K562 (cell line): ENCODE data around the gene EXTL1. TPM values are rescaled to one million over a fixed set of nuclear protein-coding genes. Genes with fewer than 3 reads are reported as not detected.

Experiments used
- CAMTA2 ChIP-seq: fragments of 250-450 bp; sonication (Bioruptor Pico); conservative IDR thresholded peaks from 2 replicates; pipeline ENCODE4 v1.5.1; 2022
- GABPB1 ChIP-seq: sonication (generic); formaldehyde crosslinking; IDR thresholded peaks from 2 replicates; pipeline ENCODE4 v1.8.0; 2022; ENCODE audit warnings: mild to moderate bottlenecking, missing genetic modification reagents
- HCFC1 ChIP-seq: IDR thresholded peaks from 2 replicates; pipeline ENCODE4 v1.6.1; 2012; ENCODE audit warnings: low read depth, low read length, improper control_type of control experiment
- HMG20B ChIP-seq: fragments of 250-450 bp; sonication (Bioruptor Pico); IDR thresholded peaks from 2 replicates; pipeline ENCODE4 v1.5.0; 2021; ENCODE audit warnings: mild to moderate bottlenecking
- MXI1 ChIP-seq: IDR thresholded peaks from 2 replicates; pipeline ENCODE4 v1.6.1; 2011; ENCODE audit warnings: low read depth, mild to moderate bottlenecking, improper control_type of control experiment, low read length
- MYBL2 ChIP-seq, 2 experiments: fragments of 450-650 bp in 1 of 2; sonication (generic) in 1 of 2; formaldehyde crosslinking in 1 of 2; IDR thresholded peaks; 2 replicates each; pipeline versions ENCODE4 v1.6.1 to v1.8.1; 2017 to 2022; ENCODE audit warnings: borderline replicate concordance in 1 of 2, inconsistent platforms in 1 of 2, low read depth in 1 of 2, mild to moderate bottlenecking in 1 of 2, missing genetic modification reagents in 1 of 2, moderate library complexity in 1 of 2
- NFE2L1 ChIP-seq: fragments of 450-650 bp; IDR thresholded peaks from 2 replicates; pipeline ENCODE4 v1.6.1; 2016; ENCODE audit warnings: missing genetic modification characterization, low read depth, mild to moderate bottlenecking, missing compliant biosample characterization, moderate library complexity, borderline replicate concordance
- PHB2 ChIP-seq: fragments of 450-650 bp; IDR thresholded peaks from 2 replicates; pipeline ENCODE4 v1.6.1; 2017; ENCODE audit warnings: low read depth
- POLR2A ChIP-seq: fragments of 450-650 bp; conservative IDR thresholded peaks from 2 replicates; pipeline ENCODE4 v1.6.1; 2016
- RBM39 ChIP-seq: fragments of 200-400 bp; formaldehyde crosslinking; optimal IDR thresholded peaks from 2 replicates; pipeline ENCODE3; 2018; ENCODE audit warnings: low read depth, low read length
- ZNF592 ChIP-seq: fragments of 450-650 bp; IDR thresholded peaks from 2 replicates; pipeline ENCODE4 v1.6.1; 2017; ENCODE audit warnings: antibody characterized with exemption, mild to moderate bottlenecking
- polyA plus RNA-seq, 8 experiments: library from polyadenylated mRNA; depleted of rRNA in 4 of 8; stranded (reverse) in 5 of 8; unstranded in 3 of 8; fragments of >200 nt; fragmentation: Nextera tagmentation in 2 of 8; fragmentation: Illumina TruSeq in 1 of 8; extraction: Ambion mirVana in 2 of 8; extraction: Trizol in 1 of 8; gene quantifications; 2 replicates each; pipeline versions ENCODE4 v1.2.1 to v1.2.3, GENCODE V29; 2011 to 2014; ENCODE audit warnings: inconsistent platforms in 1 of 8, missing spikeins in 1 of 8
- total RNA-seq, 7 experiments: library from RNA; depleted of rRNA in 6 of 7; stranded (reverse); fragments of >200 nt in 6 of 7; fragmentation: Illumina TruSeq in 2 of 7; extraction: Trizol in 2 of 7; gene quantifications; 2 replicates each; pipeline versions ENCODE4 v1.2.1 to v1.2.3, GENCODE V29; 2011 to 2021; ENCODE audit warnings: low replicate concordance in 1 of 7
- TF ChIP-seq, protein P1 (sequence below): fragments of 200-800 bp; sonication (Bioruptor generic); IDR thresholded peaks from 2 replicates; pipeline ENCODE4 v1.6.1; 2016; ENCODE audit warnings: missing genetic modification characterization, missing compliant biosample characterization
- TF ChIP-seq, protein P2 (sequence below): fragments of 250-450 bp; sonication (Bioruptor Pico); IDR thresholded peaks from 2 replicates; pipeline ENCODE4 v1.9.0; 2021; ENCODE audit warnings: mild to moderate bottlenecking

Gene EXTL1
- total and polyA plus RNA-seq, 9 of the 15 experiments (the other 6 are each of a cell fraction or from before 2014, with no cell fraction given), result 0.04 to 0.23 (median 0.08) TPM; not detected in 3

DNA sequence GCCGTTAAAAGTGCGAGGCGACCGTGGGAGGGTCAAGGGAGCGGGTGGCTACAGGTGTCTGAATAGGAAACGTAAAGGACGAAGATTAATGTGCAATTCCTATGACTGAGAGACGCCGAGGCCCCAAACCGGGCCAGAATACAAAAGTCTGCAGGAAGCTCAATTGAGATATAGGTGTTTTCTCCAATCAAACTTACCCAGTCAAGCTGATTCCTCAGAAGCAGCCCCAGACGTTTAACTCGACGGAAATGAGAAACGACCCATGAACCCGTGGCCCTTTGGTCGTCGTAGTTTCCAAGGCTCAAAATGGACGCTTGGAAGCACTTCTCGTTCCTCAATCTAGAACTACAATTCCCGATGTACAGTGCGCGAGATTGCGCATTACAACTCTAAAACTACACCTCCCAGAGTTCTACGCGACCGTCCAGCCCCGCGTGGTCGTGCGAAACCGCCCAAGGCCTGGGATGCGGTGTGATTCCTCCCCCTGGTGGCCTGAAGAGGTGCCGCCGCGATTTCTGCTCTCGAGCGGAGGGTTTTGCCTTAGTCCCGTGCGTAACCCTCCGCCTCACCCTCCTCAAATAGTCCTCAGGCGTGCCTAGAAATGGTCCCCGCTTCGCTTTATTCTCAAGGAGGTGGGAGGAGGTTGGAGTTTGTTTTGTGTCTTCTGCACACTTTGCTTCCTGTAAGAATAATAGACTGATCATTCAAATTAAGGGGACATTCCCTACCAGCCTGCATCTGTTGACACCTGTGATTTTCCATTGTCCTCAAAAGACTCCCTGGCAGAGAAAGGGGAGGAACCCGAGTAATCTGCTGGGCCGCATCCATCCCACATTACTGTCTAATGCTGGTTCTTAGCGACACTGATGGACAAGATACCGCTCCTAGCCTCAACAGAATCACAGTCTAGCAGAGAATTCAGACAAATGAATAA, 23.5 kb upstream of the EXTL1 start, which contains the start of gene PAFAH2 (continued):
- TF ChIP-seq, protein P1, sequence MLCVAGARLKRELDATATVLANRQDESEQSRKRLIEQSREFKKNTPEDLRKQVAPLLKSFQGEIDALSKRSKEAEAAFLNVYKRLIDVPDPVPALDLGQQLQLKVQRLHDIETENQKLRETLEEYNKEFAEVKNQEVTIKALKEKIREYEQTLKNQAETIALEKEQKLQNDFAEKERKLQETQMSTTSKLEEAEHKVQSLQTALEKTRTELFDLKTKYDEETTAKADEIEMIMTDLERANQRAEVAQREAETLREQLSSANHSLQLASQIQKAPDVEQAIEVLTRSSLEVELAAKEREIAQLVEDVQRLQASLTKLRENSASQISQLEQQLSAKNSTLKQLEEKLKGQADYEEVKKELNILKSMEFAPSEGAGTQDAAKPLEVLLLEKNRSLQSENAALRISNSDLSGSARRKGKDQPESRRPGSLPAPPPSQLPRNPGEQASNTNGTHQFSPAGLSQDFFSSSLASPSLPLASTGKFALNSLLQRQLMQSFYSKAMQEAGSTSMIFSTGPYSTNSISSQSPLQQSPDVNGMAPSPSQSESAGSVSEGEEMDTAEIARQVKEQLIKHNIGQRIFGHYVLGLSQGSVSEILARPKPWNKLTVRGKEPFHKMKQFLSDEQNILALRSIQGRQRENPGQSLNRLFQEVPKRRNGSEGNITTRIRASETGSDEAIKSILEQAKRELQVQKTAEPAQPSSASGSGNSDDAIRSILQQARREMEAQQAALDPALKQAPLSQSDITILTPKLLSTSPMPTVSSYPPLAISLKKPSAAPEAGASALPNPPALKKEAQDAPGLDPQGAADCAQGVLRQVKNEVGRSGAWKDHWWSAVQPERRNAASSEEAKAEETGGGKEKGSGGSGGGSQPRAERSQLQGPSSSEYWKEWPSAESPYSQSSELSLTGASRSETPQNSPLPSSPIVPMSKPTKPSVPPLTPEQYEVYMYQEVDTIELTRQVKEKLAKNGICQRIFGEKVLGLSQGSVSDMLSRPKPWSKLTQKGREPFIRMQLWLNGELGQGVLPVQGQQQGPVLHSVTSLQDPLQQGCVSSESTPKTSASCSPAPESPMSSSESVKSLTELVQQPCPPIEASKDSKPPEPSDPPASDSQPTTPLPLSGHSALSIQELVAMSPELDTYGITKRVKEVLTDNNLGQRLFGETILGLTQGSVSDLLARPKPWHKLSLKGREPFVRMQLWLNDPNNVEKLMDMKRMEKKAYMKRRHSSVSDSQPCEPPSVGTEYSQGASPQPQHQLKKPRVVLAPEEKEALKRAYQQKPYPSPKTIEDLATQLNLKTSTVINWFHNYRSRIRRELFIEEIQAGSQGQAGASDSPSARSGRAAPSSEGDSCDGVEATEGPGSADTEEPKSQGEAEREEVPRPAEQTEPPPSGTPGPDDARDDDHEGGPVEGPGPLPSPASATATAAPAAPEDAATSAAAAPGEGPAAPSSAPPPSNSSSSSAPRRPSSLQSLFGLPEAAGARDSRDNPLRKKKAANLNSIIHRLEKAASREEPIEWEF (CRISPR knock-in tag), result peak; percentile 85; the same call in 1 of the 2 replicates
- TF ChIP-seq GABPB1 (CRISPR knock-in tag) (peak; percentile 94), MXI1 (peak; percentile 90), HCFC1 (peak; percentile 100), CAMTA2 (CRISPR knock-in tag) (no peak), ZNF592 (peak; percentile 99), PHB2 (0 out of 2 replicates have a peak, but pooled peaks have one; percentile 25), POLR2A (peak; percentile 59), MYBL2 (IDR thresholded peaks at IDR 0.05; ENCODE audit: low read depth) (0 out of 2 replicates have a peak, but pooled peaks have one; percentile 34), MYBL2 (CRISPR knock-in tag; IDR thresholded peaks at IDR 0.05; ENCODE audit: borderline replicate concordance) (no peak), HMG20B (CRISPR knock-in tag) (peak; percentile 64; the same call in 1 of the 2 replicates), RBM39 (peak; percentile 97), NFE2L1 (tag) (no peak)
- TF ChIP-seq, protein P2, sequence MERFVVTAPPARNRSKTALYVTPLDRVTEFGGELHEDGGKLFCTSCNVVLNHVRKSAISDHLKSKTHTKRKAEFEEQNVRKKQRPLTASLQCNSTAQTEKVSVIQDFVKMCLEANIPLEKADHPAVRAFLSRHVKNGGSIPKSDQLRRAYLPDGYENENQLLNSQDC (CRISPR knock-in tag), result peak; percentile 95; the same call in 1 of the 2 replicates
